MM.1S (cell line): Measurements from ENCODE around the gene AGAP3.

Experiments used
- DNase-seq: peaks from one replicate; pipeline ENCODE4 v3.0.0-alpha.2; 2015
- H2AFZ ChIP-seq: fragments of 300-600 bp; sonication (generic); 2 replicates; pipeline ENCODE4 v1.6.0; 2016; ENCODE audit warnings: antibody characterized with exemption, low read length
- H3F3A ChIP-seq: fragments of 300-600 bp; sonication (generic); 2 replicates; pipeline ENCODE4 v1.6.1; 2016; ENCODE audit warnings: mild to moderate bottlenecking, antibody characterized with exemption, low read length, moderate library complexity, mixed read lengths; ENCODE audit not compliant: insufficient read depth
- H3K27ac ChIP-seq: fragments of 300-600 bp; sonication (generic); 2 replicates; pipeline ENCODE4 v1.5.1; 2016; ENCODE audit warnings: mild to moderate bottlenecking, low read length
- H3K27me3 ChIP-seq: fragments of 300-600 bp; sonication (generic); replicated peaks from 2 replicates; pipeline ENCODE4 v1.6.0; 2016; ENCODE audit warnings: low read length; ENCODE audit not compliant: insufficient read depth
- H3K36me3 ChIP-seq: fragments of 300-600 bp; sonication (generic); replicated peaks from 2 replicates; pipeline ENCODE4 v1.6.1; 2016; ENCODE audit warnings: mild to moderate bottlenecking, low read length, mixed read lengths; ENCODE audit not compliant: insufficient read depth
- H3K4me1 ChIP-seq: fragments of 300-600 bp; sonication (generic); 2 replicates; pipeline ENCODE4 v1.6.1; 2016; ENCODE audit warnings: low read length, mixed read lengths
- H3K4me2 ChIP-seq: fragments of 300-600 bp; sonication (generic); 2 replicates; pipeline ENCODE4 v1.6.0; 2016; ENCODE audit warnings: low read depth, low read length
- H3K4me3 ChIP-seq: fragments of 300-600 bp; sonication (generic); 2 replicates; pipeline ENCODE4 v1.5.1; 2016; ENCODE audit warnings: low read length, mixed read lengths
- H3K79me2 ChIP-seq: fragments of 300-600 bp; sonication (generic); 2 replicates; pipeline ENCODE4 v1.6.1; 2016; ENCODE audit warnings: mixed run types, low read length, mixed read lengths
- H3K9ac ChIP-seq: fragments of 300-600 bp; sonication (generic); 2 replicates; pipeline ENCODE4 v1.6.1; 2016; ENCODE audit warnings: low read length, mixed read lengths
- H3K9me2 ChIP-seq: fragments of 300-600 bp; sonication (generic); replicated peaks from 2 replicates; pipeline ENCODE4 v1.6.1; 2016; ENCODE audit warnings: mild to moderate bottlenecking, low read length, mixed read lengths; ENCODE audit not compliant: insufficient read depth
- H3K9me3 ChIP-seq: fragments of 300-600 bp; sonication (generic); replicated peaks from 2 replicates; pipeline ENCODE4 v1.6.1; 2016; ENCODE audit warnings: mild to moderate bottlenecking, low read length, mixed read lengths; ENCODE audit not compliant: insufficient read depth
- H4K20me1 ChIP-seq: fragments of 300-600 bp; sonication (generic); 2 replicates; pipeline ENCODE4 v1.6.1; 2016; ENCODE audit warnings: mild to moderate bottlenecking, low read length, moderate library complexity, mixed read lengths; ENCODE audit not compliant: insufficient read depth
- EZH2 ChIP-seq: fragments of 300-600 bp; sonication (generic); optimal IDR thresholded peaks from 2 replicates; pipeline ENCODE3; 2017; ENCODE audit warnings: low read depth, mild to moderate bottlenecking, antibody characterized with exemption, low read length, mixed read lengths
- EZH2phosphoT487 ChIP-seq: fragments of 300-600 bp; sonication (generic); IDR thresholded peaks from 2 replicates; pipeline ENCODE4 v1.6.1; 2018; ENCODE audit warnings: antibody characterized with exemption, low read length
- TF ChIP-seq, protein P1 (sequence below): fragments of 300-600 bp; sonication (generic); IDR thresholded peaks from 2 replicates; pipeline ENCODE4 v1.5.1; 2016; ENCODE audit warnings: antibody characterized with exemption, low read length, mixed read lengths

The AGAP3 gene

DNA sequence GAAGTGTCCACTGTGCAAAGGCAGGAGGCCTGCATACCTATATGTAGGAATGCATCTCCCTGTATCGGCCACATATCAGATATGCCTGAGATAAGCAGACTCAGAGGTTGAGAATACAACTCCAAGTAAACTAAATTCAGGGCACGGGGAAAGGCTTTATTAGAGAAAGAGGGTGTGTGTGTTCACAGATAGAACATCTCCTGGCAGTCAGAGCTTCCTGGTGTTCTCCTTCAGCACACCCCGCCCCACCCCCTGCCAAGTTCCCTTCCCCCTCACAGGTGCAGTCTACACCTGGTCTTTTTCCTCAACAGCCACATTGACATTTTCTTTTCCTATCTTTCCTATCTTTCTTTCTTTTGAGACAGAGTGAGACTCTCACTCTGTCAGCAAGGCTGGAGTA lies 64.1 kb downstream of the AGAP3 start:
- no peaks in the 10 kb centered on the region for H3K27me3 ChIP-seq
- no peaks in the 10 kb centered on the region for H3F3A ChIP-seq
- no peak overlapping the region for H2AFZ ChIP-seq
- no peaks in the 10 kb centered on the region for H3K36me3 ChIP-seq
- H3K27ac ChIP-seq: no peak overlapping the region
- H4K20me1 ChIP-seq: no peaks in the 10 kb centered on the region
- H3K9ac ChIP-seq: no peak overlapping the region
- H3K79me2 ChIP-seq: no peaks in the 10 kb centered on the region
- no peaks in the 10 kb centered on the region for H3K9me2 ChIP-seq
- TF ChIP-seq, protein P1, sequence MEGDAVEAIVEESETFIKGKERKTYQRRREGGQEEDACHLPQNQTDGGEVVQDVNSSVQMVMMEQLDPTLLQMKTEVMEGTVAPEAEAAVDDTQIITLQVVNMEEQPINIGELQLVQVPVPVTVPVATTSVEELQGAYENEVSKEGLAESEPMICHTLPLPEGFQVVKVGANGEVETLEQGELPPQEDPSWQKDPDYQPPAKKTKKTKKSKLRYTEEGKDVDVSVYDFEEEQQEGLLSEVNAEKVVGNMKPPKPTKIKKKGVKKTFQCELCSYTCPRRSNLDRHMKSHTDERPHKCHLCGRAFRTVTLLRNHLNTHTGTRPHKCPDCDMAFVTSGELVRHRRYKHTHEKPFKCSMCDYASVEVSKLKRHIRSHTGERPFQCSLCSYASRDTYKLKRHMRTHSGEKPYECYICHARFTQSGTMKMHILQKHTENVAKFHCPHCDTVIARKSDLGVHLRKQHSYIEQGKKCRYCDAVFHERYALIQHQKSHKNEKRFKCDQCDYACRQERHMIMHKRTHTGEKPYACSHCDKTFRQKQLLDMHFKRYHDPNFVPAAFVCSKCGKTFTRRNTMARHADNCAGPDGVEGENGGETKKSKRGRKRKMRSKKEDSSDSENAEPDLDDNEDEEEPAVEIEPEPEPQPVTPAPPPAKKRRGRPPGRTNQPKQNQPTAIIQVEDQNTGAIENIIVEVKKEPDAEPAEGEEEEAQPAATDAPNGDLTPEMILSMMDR: no peak
- no peak for TF ChIP-seq EZH2phosphoT487
- TF ChIP-seq EZH2: no peak
- no peaks in the 10 kb centered on the region for H3K9me3 ChIP-seq
- no peaks in the 10 kb centered on the region for H3K4me1 ChIP-seq
- H3K4me3 ChIP-seq: no peak overlapping the region
- DNase-seq: no peak
- no peak overlapping the region for H3K4me2 ChIP-seq

DNA sequence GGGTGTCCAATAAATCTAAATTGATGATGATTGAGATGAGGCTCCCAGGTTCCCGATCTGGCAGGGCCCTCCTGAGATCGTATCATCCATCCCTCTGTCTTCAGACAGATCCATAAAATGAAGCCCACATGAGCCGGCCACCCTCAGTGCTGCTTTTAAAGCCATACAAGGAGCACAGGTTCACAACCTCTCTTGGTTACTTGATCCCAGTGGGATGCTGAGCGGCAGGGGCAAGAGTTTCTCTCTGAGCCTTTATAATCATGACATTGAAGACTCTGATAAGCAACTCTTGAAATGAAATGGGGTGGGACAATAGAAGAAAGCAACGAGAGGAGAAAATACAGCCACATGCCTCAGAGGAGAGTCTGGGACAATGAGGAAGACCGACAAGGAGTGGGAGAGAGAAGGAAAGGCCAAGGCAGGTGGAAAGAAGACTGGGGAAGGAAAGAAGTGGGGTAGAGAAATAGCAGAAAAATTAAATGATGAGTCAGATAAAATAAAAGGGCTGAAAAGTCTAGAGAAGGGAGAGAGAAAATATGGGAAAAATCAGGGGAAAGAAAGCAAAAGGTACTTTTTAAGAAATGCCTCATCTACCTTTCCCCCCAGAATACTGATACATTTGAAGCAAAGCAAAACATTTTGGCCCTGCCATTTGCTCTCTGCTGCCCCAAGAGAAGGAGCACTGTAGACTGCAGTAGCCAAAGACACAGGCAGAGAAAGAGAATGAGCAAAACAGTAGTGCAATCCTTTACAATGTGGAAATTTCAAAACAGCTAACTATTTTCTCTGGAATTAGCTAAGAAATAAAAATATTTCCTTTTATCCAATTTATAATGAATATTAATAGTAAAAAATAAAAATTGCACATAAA lies 66.6 kb downstream of the AGAP3 start:
- Histone ChIP-seq H3F3A (no peaks in the 10 kb centered on the region), H3K27ac (no peak overlapping the region), H3K9me3 (no peaks in the 10 kb centered on the region), H3K79me2 (no peaks in the 10 kb centered on the region), H2AFZ (no peak overlapping the region), H3K4me1 (no peaks in the 10 kb centered on the region), H3K4me3 (no peak overlapping the region), H4K20me1 (no peaks in the 10 kb centered on the region), H3K9ac (no peak overlapping the region), H3K9me2 (no peaks in the 10 kb centered on the region), H3K4me2 (no peak overlapping the region), H3K36me3 (no peaks in the 10 kb centered on the region), H3K27me3 (no peaks in the 10 kb centered on the region)
- no peak for DNase-seq
- TF ChIP-seq, protein P1: no peak
- no peak for TF ChIP-seq EZH2
- TF ChIP-seq EZH2phosphoT487: no peak

DNA sequence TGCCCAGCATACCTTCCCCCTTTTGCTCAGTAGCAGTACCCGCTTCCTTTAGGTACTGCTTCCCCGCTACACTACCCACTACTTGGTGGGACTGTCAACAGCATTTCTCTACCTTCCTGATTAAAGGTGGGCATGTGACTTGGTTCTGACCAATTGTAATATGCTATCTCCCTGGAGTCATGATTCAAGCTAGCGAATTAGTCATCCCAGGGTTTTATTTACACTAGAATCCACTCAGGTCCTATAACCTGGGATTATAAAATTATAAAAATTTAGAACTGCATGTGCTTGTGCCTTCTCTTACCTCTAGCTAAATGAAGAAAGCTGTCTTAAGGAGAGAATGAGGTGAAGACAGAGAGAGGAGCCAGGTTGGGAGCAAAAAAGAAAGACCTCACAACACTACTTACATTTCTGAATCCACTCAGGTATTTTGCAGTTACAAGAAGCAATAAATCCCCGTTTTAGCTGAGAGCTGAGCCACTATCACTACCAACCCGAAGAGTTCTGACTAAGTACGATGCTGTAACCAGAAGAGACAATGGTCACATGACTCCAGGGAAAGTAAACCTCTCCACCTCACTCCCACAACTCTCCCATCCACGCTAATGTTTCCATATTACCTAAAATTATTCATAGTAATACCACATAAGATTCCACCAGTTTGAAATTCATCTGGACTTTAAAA lies 71.5 kb downstream of the AGAP3 start:
- Histone ChIP-seq H3K4me1 (no peaks in the 10 kb centered on the region), H3K27me3 (no peaks in the 10 kb centered on the region), H3K27ac (no peak overlapping the region), H4K20me1 (no peaks in the 10 kb centered on the region), H3K9ac (no peak overlapping the region), H3K9me3 (no peaks in the 10 kb centered on the region), H3F3A (no peaks in the 10 kb centered on the region), H3K79me2 (no peaks in the 10 kb centered on the region), H3K36me3 (no peaks in the 10 kb centered on the region), H2AFZ (no peak overlapping the region), H3K4me2 (no peak overlapping the region), H3K4me3 (no peak overlapping the region), H3K9me2 (no peaks in the 10 kb centered on the region)
- no peak for DNase-seq
- TF ChIP-seq EZH2 (no peak), EZH2phosphoT487 (no peak)
- TF ChIP-seq, protein P1: no peak
